Trophoblast cell (in vitro differentiated cells and primary cell): Measurements from ENCODE around the gene DPYD.

Experiments
- DNase-seq, 2 donors: peaks; one replicate each; pipeline ENCODE4 v3.0.0-alpha.2; 2016
- H2AFZ ChIP-seq: 2 replicates; pipeline ENCODE4 v1.6.1; 2013; ENCODE audit warnings: low read length, moderate library complexity, mild to moderate bottlenecking; ENCODE audit not compliant: insufficient read depth, poor library complexity
- H2AK5ac ChIP-seq: 2 replicates; pipeline ENCODE4 v1.6.1; 2013; ENCODE audit warnings: mild to moderate bottlenecking, low read length
- H2BK120ac ChIP-seq: 2 replicates; pipeline ENCODE4 v1.6.1; 2013; ENCODE audit warnings: low read length, mild to moderate bottlenecking, moderate library complexity; ENCODE audit not compliant: insufficient read depth, poor library complexity
- H2BK12ac ChIP-seq: 2 replicates; pipeline ENCODE4 v1.6.1; 2013; ENCODE audit warnings: mild to moderate bottlenecking, low read length, moderate library complexity
- H2BK5ac ChIP-seq: 2 replicates; pipeline ENCODE4 v1.6.1; 2013; ENCODE audit warnings: low read length, low read depth, moderate library complexity, mild to moderate bottlenecking; ENCODE audit not compliant: poor library complexity
- H3K14ac ChIP-seq: 2 replicates; pipeline ENCODE4 v1.6.1; 2013; ENCODE audit warnings: mild to moderate bottlenecking, low read length
- H3K18ac ChIP-seq: 2 replicates; pipeline ENCODE4 v1.6.1; 2013; ENCODE audit warnings: mild to moderate bottlenecking, low read length
- H3K23ac ChIP-seq: 2 replicates; pipeline ENCODE4 v1.6.1; 2013; ENCODE audit warnings: low read length
- H3K27ac ChIP-seq: 2 replicates; pipeline ENCODE4 v1.5.1; 2013; ENCODE audit warnings: low read depth, mild to moderate bottlenecking, inconsistent platforms, low read length, moderate library complexity
- H3K27me3 ChIP-seq: 2 replicates; pipeline ENCODE4 v1.6.1; 2013; ENCODE audit warnings: inconsistent platforms, mild to moderate bottlenecking, low read length, moderate library complexity; ENCODE audit not compliant: insufficient read depth
- H3K36me3 ChIP-seq, 2 experiments: 1 replicate in 1 of 2; 2 replicates in 1 of 2; pipeline ENCODE4 v1.6.1; 2013; ENCODE audit warnings: low read length in 2 of 2, mild to moderate bottlenecking in 2 of 2, moderate library complexity in 1 of 2; ENCODE audit not compliant: insufficient read depth in 2 of 2, control insufficient read depth in 1 of 2
- H3K4ac ChIP-seq: 2 replicates; pipeline ENCODE4 v1.6.1; 2013; ENCODE audit warnings: low read depth, mild to moderate bottlenecking, low read length, moderate library complexity
- H3K4me1 ChIP-seq, 2 experiments: 1 replicate in 1 of 2; 2 replicates in 1 of 2; pipeline ENCODE4 v1.6.1; 2013; ENCODE audit warnings: low read length in 2 of 2, mild to moderate bottlenecking in 2 of 2, moderate library complexity in 1 of 2; ENCODE audit not compliant: insufficient read depth in 2 of 2, control insufficient read depth in 1 of 2
- H3K4me2 ChIP-seq: 2 replicates; pipeline ENCODE4 v1.6.1; 2013; ENCODE audit warnings: inconsistent platforms, mild to moderate bottlenecking, low read length, moderate library complexity
- H3K4me3 ChIP-seq: 2 replicates; pipeline ENCODE4 v1.5.1; 2013; ENCODE audit warnings: mild to moderate bottlenecking, low read depth, low read length, inconsistent platforms
- H3K79me1 ChIP-seq: one replicate; pipeline ENCODE4 v1.6.1; 2013; ENCODE audit warnings: low read length
- H3K79me2 ChIP-seq: 2 replicates; pipeline ENCODE4 v1.6.1; 2013; ENCODE audit warnings: low read length, mild to moderate bottlenecking; ENCODE audit not compliant: control insufficient read depth, insufficient read depth, poor library complexity
- H3K9ac ChIP-seq: 2 replicates; pipeline ENCODE4 v1.6.1; 2013; ENCODE audit warnings: mild to moderate bottlenecking, low read length
- H3K9me3 ChIP-seq: 2 replicates; pipeline ENCODE4 v1.6.1; 2013; ENCODE audit warnings: low read depth, mild to moderate bottlenecking, control low read depth, inconsistent platforms, low read length; ENCODE audit not compliant: insufficient read depth
- H4K12ac ChIP-seq: 2 replicates; pipeline ENCODE4 v1.6.1; 2013; ENCODE audit warnings: low read depth, mild to moderate bottlenecking, low read length, moderate library complexity
- H4K8ac ChIP-seq: 2 replicates; pipeline ENCODE4 v1.6.1; 2013; ENCODE audit warnings: low read depth, mild to moderate bottlenecking, low read length, moderate library complexity
- H4K91ac ChIP-seq: one replicate; pipeline ENCODE4 v1.6.1; 2013; ENCODE audit warnings: low read depth, mild to moderate bottlenecking, low read length, moderate library complexity
- WGBS: extraction: QIAGEN DNeasy Blood & Tissue Kit; methylation state at CpG from one replicate; pipeline ENCODE4 v1.1.7; 2013; ENCODE audit warnings: missing lambda C conversion rate; ENCODE audit not compliant: insufficient read length, insufficient coverage; ENCODE audit errors: extremely low coverage; 5-methylcytosine and 5-hydroxymethylcytosine counted together

The DPYD gene

DNA sequence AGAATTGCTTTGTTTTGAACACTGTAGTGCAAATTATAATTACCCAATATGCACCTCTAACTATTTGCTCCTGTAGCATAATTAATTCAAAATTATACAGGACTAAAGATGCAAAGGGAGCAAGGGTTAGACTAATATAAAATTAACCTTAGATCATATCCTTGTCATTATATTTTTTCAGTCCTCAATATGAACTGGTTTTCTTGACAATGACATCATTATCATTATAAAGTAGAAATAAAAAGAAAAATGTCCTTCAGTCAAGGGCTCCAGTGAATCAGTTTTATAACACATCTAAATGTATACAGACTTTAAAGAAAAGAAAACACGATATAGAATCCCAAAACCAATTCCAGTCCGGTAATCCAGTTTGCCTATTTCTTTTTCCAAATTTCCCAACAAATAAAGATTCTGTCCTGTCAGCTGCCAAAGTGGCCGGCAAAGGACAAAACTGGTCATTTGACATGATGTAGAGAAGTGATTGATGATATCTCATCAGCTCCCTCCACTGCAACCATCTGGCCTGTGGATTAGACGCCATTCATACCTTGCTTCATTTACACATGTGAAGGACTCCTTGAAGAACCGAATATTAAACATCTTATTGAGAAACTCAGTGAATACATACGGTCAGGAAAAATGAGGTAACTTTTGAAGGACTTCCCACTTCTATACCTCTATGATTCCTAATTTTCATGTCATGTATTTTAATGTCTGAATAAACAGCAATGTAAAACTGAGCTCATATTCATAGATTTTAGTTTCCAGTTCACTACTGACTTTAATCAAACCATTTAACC is 15.5 kb downstream of the DPYD start:
- Histone ChIP-seq H4K12ac (no peak overlapping the region), H2BK5ac (no peak overlapping the region), H3K79me2 (no peaks in the 10 kb centered on the region), H3K9ac (no peak overlapping the region), H3K79me1 (no peaks in the 10 kb centered on the region), H3K4ac (no peak overlapping the region), H3K27ac (no peak overlapping the region), H3K4me2 (no peak overlapping the region), H2BK120ac (no peak overlapping the region), H4K91ac (no peak overlapping the region), H3K18ac (no peak overlapping the region), H2AFZ (no peak overlapping the region), H3K4me3 (no peak overlapping the region), H3K4me1 (no peaks in the 10 kb centered on the region), H3K14ac (no peak overlapping the region), H3K36me3 (no peaks in the 10 kb centered on the region), H2BK12ac (no peak overlapping the region), H3K9me3 (peaks cover 3% of the 10 kb centered on the region), H3K23ac (no peak overlapping the region), H3K27me3 (no peaks in the 10 kb centered on the region), H4K8ac (no peak overlapping the region), H2AK5ac (no peak overlapping the region)
- no CpG with 5 or more reads among the region's 6 CpGs for WGBS
- no peak for DNase-seq

DNA sequence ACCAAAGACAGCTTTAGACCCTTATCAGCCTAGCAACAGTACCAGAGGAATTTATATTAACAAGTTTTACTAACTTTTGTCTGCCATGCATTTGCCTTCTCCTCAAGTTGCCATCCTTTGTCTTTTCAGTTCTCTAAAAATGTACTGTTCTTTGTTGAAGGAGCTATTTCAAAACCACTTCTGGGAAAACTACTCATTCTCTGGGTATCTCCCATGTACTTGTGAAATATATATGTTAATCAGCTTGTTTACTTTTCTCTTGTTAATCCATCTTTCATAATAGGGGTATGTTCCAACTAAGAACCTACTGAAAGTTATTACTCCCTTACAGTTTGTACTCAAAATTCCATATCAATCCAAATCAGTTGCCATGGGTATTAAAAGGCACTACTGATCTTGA is 16.3 kb downstream of the DPYD start:
- Histone ChIP-seq H2AFZ (no peak overlapping the region), H2BK120ac (no peak overlapping the region), H3K4ac (no peak overlapping the region), H2BK12ac (no peak overlapping the region), H3K9me3 (peaks cover 3% of the 10 kb centered on the region), H3K79me2 (no peaks in the 10 kb centered on the region), H2AK5ac (no peak overlapping the region), H3K9ac (no peak overlapping the region), H3K27me3 (no peaks in the 10 kb centered on the region), H3K4me2 (no peak overlapping the region), H4K8ac (no peak overlapping the region), H3K79me1 (no peaks in the 10 kb centered on the region), H3K4me1 (no peaks in the 10 kb centered on the region), H3K4me3 (no peak overlapping the region), H3K18ac (no peak overlapping the region), H3K23ac (no peak overlapping the region), H3K36me3 (no peaks in the 10 kb centered on the region), H2BK5ac (no peak overlapping the region), H3K27ac (no peak overlapping the region), H3K14ac (no peak overlapping the region), H4K12ac (no peak overlapping the region), H4K91ac (no peak overlapping the region)
- peak in 1 of 2 donors; percentile 15 for DNase-seq

DNA sequence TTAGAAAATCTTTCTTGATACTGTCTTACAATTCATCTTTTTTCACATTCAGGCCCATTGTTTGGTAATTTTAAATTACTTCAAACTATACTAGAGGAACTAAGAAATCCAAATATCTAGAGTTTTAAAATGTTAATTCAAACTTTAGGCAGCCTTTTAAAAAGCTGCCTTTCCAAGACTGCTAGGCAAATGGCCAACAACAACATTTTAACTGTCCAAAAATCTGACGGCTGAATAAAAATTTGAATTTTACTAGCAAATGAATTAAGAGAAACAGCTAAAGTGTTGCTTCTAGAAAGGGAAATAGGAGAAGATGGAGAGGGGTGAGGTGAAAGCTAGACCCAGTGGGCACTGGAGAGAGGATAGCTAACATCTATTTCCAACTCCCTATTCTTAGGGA is 17.2 kb downstream of the DPYD start:
- no peak overlapping the region for H3K27ac ChIP-seq
- WGBS, result no CpG with 5 or more reads among the region's 1 CpG

DNA sequence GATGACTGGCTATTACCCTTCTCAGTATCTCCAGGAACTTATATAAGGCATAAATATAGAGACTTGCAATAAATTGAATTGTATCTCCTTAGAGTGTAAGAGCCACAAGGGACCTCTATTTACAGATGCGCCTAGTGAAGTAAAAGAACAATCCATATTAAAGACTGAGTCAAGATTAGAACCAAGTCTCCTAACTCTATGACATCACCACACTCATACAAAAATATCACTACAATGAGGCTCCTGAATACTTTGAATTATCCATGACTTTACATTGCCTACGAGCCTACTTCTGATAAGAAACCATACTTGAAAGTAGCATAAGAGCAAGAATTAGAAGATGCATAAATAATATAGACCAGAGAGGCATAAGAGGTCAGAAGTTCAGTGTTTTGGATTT is 18.8 kb downstream of the DPYD start:
- Histone ChIP-seq H2AFZ (no peak overlapping the region), H3K9me3 (no peaks in the 10 kb centered on the region), H2BK5ac (no peak overlapping the region), H3K27ac (no peak overlapping the region), H3K79me1 (no peaks in the 10 kb centered on the region), H3K18ac (no peak overlapping the region), H3K4me2 (no peak overlapping the region), H3K23ac (no peak overlapping the region), H3K9ac (no peak overlapping the region), H3K79me2 (no peaks in the 10 kb centered on the region), H4K91ac (no peak overlapping the region), H4K12ac (no peak overlapping the region), H3K4me1 (no peaks in the 10 kb centered on the region), H3K4ac (no peak overlapping the region), H3K4me3 (no peak overlapping the region), H2BK120ac (no peak overlapping the region), H2BK12ac (no peak overlapping the region), H4K8ac (no peak overlapping the region), H3K36me3 (no peaks in the 10 kb centered on the region), H3K27me3 (no peaks in the 10 kb centered on the region), H2AK5ac (no peak overlapping the region), H3K14ac (no peak overlapping the region)
- no peak for DNase-seq
- WGBS, result no CpG with 5 or more reads among the region's 2 CpGs

More for the DNA sequence above, 17.2 kb downstream of the DPYD start:
- Histone ChIP-seq H2BK12ac (no peak overlapping the region), H3K4me2 (no peak overlapping the region), H2BK120ac (no peak overlapping the region), H4K12ac (no peak overlapping the region), H2AK5ac (no peak overlapping the region), H3K18ac (no peak overlapping the region), H4K91ac (no peak overlapping the region), H3K27me3 (no peaks in the 10 kb centered on the region), H3K36me3 (no peaks in the 10 kb centered on the region), H3K14ac (no peak overlapping the region), H3K4me1 (no peaks in the 10 kb centered on the region), H3K9me3 (peaks cover 3% of the 10 kb centered on the region), H2BK5ac (no peak overlapping the region), H3K79me1 (no peaks in the 10 kb centered on the region), H3K4me3 (no peak overlapping the region), H3K79me2 (no peaks in the 10 kb centered on the region), H3K4ac (no peak overlapping the region), H2AFZ (no peak overlapping the region), H4K8ac (no peak overlapping the region), H3K9ac (no peak overlapping the region), H3K23ac (no peak overlapping the region)
- no peak for DNase-seq
